ENCODE results near the gene CNDP2. TPM values are rescaled to one million over a fixed set of nuclear protein-coding genes. Genes with fewer than 3 reads are reported as not detected.
"Not testable (repeated sequence)": the region's sequence is repeated elsewhere in the genome, so short reads cannot be mapped to it uniquely, and the experiment has no call there.

The CNDP2 gene
- polyA plus RNA-seq, 2 of the 4 experiments (the other 2 are of a cell fraction), result 93.7 to 106 TPM

GRCh38 chr18:74500372-74500771, 4.2 kb downstream of the CNDP2 start (continued):
- TF ChIP-seq FOXS1 (CRISPR knock-in tag; IDR thresholded peaks at IDR 0.05) (no peak), HOXB13 (CRISPR knock-in tag; IDR thresholded peaks at IDR 0.05; ENCODE audit: low read depth) (no peak)

DNA sequence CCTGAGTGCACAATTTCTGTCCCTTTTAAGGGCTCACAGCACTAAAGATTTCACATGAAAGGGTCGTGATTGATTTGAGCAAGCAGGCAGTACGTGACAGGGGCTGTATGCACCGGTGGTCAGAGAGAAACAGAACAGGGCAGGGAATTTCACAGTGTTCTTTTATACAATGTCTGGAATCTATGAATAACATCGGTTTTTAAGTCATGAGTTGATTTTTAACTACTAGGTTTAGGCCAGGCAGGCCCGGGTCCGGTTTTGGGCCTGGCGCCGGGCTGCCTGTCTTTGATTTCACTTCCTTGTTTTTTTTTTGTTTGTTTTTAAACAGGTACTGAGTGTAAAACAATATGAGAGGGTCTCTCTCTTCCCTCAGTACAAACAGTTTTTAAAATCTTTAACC, 4.6 kb downstream of the CNDP2 start:
- ATAC-seq; H3K4me1 ChIP-seq; H3K27ac ChIP-seq; H3K4me3 ChIP-seq; H3K4me2 ChIP-seq; CTCF ChIA-PET; H3K9me3 ChIP-seq; FAIRE-seq; DNase-seq (ENCODE audit: low read depth in 1 of 2, low spot score in 1 of 2); POLR2A ChIA-PET: not testable (repeated sequence)
- 83% methylated on average over 8 of the region's 8 CpGs for WGBS (ENCODE audit: missing lambda C conversion rate)

GRCh38 chr18:74501386-74501785, 5.2 kb downstream of the CNDP2 start:
- ATAC-seq (no peak), FAIRE-seq (no peak), DNase-seq (ENCODE audit: low read depth in 1 of 2, low spot score in 1 of 2) (no peak)
- POLR2A ChIA-PET, result no interaction called here
- 91% methylated on average over 4 of the region's 4 CpGs for WGBS (ENCODE audit: missing lambda C conversion rate)
- Histone ChIP-seq H3K4me2 (no peak overlapping the region), H3K9me3 (no peaks in the 10 kb centered on the region), H3K4me3 (no peak overlapping the region), H3K27ac (no peak overlapping the region), H3K4me1 (peaks cover 6% of the 10 kb centered on the region; the same call in 1 of the 3 replicates)
- CTCF ChIA-PET, result no interaction called here
- TF ChIP-seq HOXA7 (CRISPR knock-in tag; IDR thresholded peaks at IDR 0.05) (no peak), MAFK (IDR thresholded peaks at IDR 0.05; ENCODE audit: partially characterized antibody) (peak; percentile 40)

DNA sequence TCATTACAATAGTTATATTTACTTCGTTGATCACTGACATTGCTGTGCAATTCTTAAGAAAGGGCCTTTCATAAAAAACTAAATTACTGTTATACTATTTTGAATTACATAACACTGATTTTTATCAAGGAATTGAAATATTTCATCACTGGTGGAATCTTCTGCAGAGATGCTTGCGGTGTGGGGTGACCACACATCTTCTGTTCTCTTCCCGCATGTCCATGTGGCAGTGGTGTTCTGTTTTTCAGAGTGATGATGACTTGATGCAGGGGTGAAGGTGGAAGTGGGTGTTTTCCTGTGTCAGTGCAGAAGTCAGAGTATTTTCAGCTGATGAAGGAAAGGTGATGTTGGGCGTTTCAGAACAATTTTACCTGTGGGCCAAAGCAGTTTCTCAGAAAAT, 7.0 kb downstream of the CNDP2 start:
- no peaks in the 10 kb centered on the region for H3K9me3 ChIP-seq
- H3K4me3 ChIP-seq, result no peak overlapping the region
- H3K4me1 ChIP-seq, result no peaks in the 10 kb centered on the region
- H3K27ac ChIP-seq, result no peak overlapping the region
- POLR2A ChIA-PET, result no interaction called here
- H3K4me2 ChIP-seq, result no peak overlapping the region
- ATAC-seq (no peak), DNase-seq (ENCODE audit: low read depth in 1 of 2, low spot score in 1 of 2) (no peak), FAIRE-seq (no peak)
- CTCF ChIA-PET, result interaction anchor here (0.6 kb wide), 1 partner anchor 27 kb away, joined by 3 read pairs; no protein-coding TSS in a partner anchor
- TF ChIP-seq EP300 (IDR thresholded peaks at IDR 0.05), result no peak
- no peak for TF ChIP-seq JUN (IDR thresholded peaks at IDR 0.05)
- TF ChIP-seq RARB (CRISPR knock-in tag; IDR thresholded peaks at IDR 0.05), result no peak
- no peak for TF ChIP-seq FOSL2 (IDR thresholded peaks at IDR 0.05)
- no peak for TF ChIP-seq FOSL2 (CRISPR knock-in tag; IDR thresholded peaks at IDR 0.05)
- no peak for TF ChIP-seq BCL3 (IDR thresholded peaks at IDR 0.05)
- TF ChIP-seq, protein P1, sequence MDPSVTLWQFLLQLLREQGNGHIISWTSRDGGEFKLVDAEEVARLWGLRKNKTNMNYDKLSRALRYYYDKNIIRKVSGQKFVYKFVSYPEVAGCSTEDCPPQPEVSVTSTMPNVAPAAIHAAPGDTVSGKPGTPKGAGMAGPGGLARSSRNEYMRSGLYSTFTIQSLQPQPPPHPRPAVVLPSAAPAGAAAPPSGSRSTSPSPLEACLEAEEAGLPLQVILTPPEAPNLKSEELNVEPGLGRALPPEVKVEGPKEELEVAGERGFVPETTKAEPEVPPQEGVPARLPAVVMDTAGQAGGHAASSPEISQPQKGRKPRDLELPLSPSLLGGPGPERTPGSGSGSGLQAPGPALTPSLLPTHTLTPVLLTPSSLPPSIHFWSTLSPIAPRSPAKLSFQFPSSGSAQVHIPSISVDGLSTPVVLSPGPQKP (IDR thresholded peaks at IDR 0.05; ENCODE audit: low read depth, low read length), result no peak
- TF ChIP-seq CHD4 (IDR thresholded peaks at IDR 0.05; ENCODE audit: borderline replicate concordance), result no peak
- no peak for TF ChIP-seq HDAC2 (IDR thresholded peaks at IDR 0.05)
- TF ChIP-seq ZNF302 (CRISPR knock-in tag; IDR thresholded peaks at IDR 0.05), result no peak
- TF ChIP-seq ZC3H11A (IDR thresholded peaks at IDR 0.05), result no peak
- no peak for TF ChIP-seq RFX5 (IDR thresholded peaks at IDR 0.05)
- no peak for TF ChIP-seq TP53 (CRISPR knock-in tag; IDR thresholded peaks at IDR 0.05)
- no peak for TF ChIP-seq MAFK (IDR thresholded peaks at IDR 0.05; ENCODE audit: partially characterized antibody)
- 98% methylated on average over 4 of the region's 4 CpGs for WGBS (ENCODE audit: missing lambda C conversion rate)

DNA sequence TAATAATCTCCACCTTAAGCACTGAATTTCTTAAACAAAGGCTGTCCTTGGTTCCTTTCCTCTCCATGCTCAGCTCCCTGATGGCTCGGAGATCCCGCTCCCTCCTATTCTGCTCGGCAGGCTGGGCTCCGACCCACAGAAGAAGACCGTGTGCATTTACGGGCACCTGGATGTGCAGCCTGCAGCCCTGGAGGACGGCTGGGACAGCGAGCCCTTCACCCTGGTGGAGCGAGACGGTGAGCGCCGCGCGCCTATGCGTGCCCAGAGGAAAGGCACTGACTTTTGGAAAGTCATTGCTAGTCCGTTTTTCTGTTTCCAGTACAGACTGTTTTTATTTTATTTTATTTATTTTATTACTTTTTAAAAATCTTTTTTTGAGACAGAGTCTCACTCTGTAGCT, 9.6 kb downstream of the CNDP2 start:
- no peaks in the 10 kb centered on the region for H3K4me1 ChIP-seq
- FAIRE-seq (no peak), ATAC-seq (no peak), DNase-seq (ENCODE audit: low read depth in 1 of 2, low spot score in 1 of 2) (no peak)
- ChIA-PET CTCF (interaction anchor here (1.3 kb wide), 1 partner anchor 19 kb away, joined by 3 read pairs; no protein-coding TSS in a partner anchor), POLR2A (no interaction called here)
- WGBS (ENCODE audit: missing lambda C conversion rate), result 97% methylated on average over 16 of the region's 16 CpGs
- H3K4me3 ChIP-seq, result no peak overlapping the region
- no peak for TF ChIP-seq NPAS2 (CRISPR knock-in tag; IDR thresholded peaks at IDR 0.05; ENCODE audit: borderline replicate concordance)
- TF ChIP-seq ESRRA (IDR thresholded peaks at IDR 0.05; ENCODE audit: borderline replicate concordance, low read length), result no peak
- TF ChIP-seq HOXB5 (CRISPR knock-in tag; IDR thresholded peaks at IDR 0.05), result no peak
- TF ChIP-seq, protein P1 (IDR thresholded peaks at IDR 0.05; ENCODE audit: low read depth, low read length), result no peak
- no peak for TF ChIP-seq CEBPB (IDR thresholded peaks at IDR 0.05)
- TF ChIP-seq FOSL2 (IDR thresholded peaks at IDR 0.05), result no peak
- TF ChIP-seq FOSL2 (CRISPR knock-in tag; IDR thresholded peaks at IDR 0.05), result no peak
- no peak for TF ChIP-seq EP300 (IDR thresholded peaks at IDR 0.05)
- TF ChIP-seq, protein P2, sequence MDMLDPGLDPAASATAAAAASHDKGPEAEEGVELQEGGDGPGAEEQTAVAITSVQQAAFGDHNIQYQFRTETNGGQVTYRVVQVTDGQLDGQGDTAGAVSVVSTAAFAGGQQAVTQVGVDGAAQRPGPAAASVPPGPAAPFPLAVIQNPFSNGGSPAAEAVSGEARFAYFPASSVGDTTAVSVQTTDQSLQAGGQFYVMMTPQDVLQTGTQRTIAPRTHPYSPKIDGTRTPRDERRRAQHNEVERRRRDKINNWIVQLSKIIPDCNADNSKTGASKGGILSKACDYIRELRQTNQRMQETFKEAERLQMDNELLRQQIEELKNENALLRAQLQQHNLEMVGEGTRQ (IDR thresholded peaks at IDR 0.05), result no peak
- no peak for TF ChIP-seq KDM5A (IDR thresholded peaks at IDR 0.05)
- no peaks in the 10 kb centered on the region for H3K9me3 ChIP-seq
- H3K4me2 ChIP-seq, result no peak overlapping the region
- no peak overlapping the region for H3K27ac ChIP-seq

Data from A549 (cell line).